ENCODE measurements around the gene PDCL2. TPM values are rescaled to one million over a fixed set of nuclear protein-coding genes. Genes with fewer than 3 reads are reported as not detected.
A peak's percentile ranks its signal among the peaks of the same experiment; 100 is the strongest.

The PDCL2 gene
- total RNA-seq (not detected), polyA plus RNA-seq (not detected)

- no peaks in the 10 kb centered on the region for H3K27me3 ChIP-seq (ENCODE audit: control insufficient read depth, insufficient read depth, low read length)
- H3K36me3 ChIP-seq (ENCODE audit: control insufficient read depth, insufficient read depth, low read length) = no peaks in the 10 kb centered on the region
- H3K27ac Mint-ChIP-seq = no peak within 1 kb of the TSS
- ATAC-seq (ENCODE audit: low read depth in 2 of 2) (no peak), DNase-seq (no peak)
- H3K4me1 Mint-ChIP-seq = no peaks in the 10 kb centered on the region
- no peak within 1 kb of the TSS for H3K4me3 Mint-ChIP-seq
- H3K4me1 ChIP-seq (ENCODE audit: control insufficient read depth, insufficient read depth, low read length, poor library complexity, severe bottlenecking) = no peaks in the 10 kb centered on the region
- H3K36me3 Mint-ChIP-seq = no peaks in the 10 kb centered on the region
- H3K27ac ChIP-seq (ENCODE audit: insufficient read depth, low read length, poor library complexity, severe bottlenecking) = no peak within 1 kb of the TSS
- H3K9me3 Mint-ChIP-seq = peaks cover 0 to 6% (median 2%) of the 10 kb centered on the region in 7 donors
- H3K4me3 ChIP-seq (ENCODE audit: low read depth, low read length) = no peak within 1 kb of the TSS
- no peaks in the 10 kb centered on the region for H3K9me3 ChIP-seq (ENCODE audit: control insufficient read depth in 2 of 2, low read length in 2 of 2)
- H3K27me3 Mint-ChIP-seq = peaks cover 28% of the 10 kb centered on the region
These were observed at the start of gene PDCL2 for GRCh38 chr4:55592014-55592413. Gene PDCL2 (minus strand): TSS chr4:55592245. CDS start chr4:55592109, 136 bp downstream.

- Mint-ChIP-seq H3K27ac (no peak overlapping the region), H3K36me3 (no peaks in the 10 kb centered on the region), H3K4me3 (no peak overlapping the region), H3K4me1 (peaks cover 0 to 14% (median 5%) of the 10 kb centered on the region in 4 donors), H3K27me3 (peaks cover 78% of the 10 kb centered on the region), H3K9me3 (peaks cover 0 to 4% (median 0%) of the 10 kb centered on the region in 7 donors)
- Histone ChIP-seq H3K4me1 (ENCODE audit: control insufficient read depth, insufficient read depth, low read length, poor library complexity, severe bottlenecking) (peaks cover 10% of the 10 kb centered on the region), H3K36me3 (ENCODE audit: control insufficient read depth, insufficient read depth, low read length) (no peaks in the 10 kb centered on the region), H3K27ac (ENCODE audit: insufficient read depth, low read length, poor library complexity, severe bottlenecking) (no peak overlapping the region), H3K4me3 (ENCODE audit: low read depth, low read length) (no peak overlapping the region), H3K27me3 (ENCODE audit: control insufficient read depth, insufficient read depth, low read length) (peaks cover 37% of the 10 kb centered on the region), H3K9me3 (ENCODE audit: control insufficient read depth in 2 of 2, low read length in 2 of 2) (no peaks in the 10 kb centered on the region)
- no peak for DNase-seq
- no peak for ATAC-seq (ENCODE audit: low read depth in 2 of 2)
These were observed 45.3 kb upstream of the PDCL2 start for GRCh38 chr4:55637272-55637820.

- Mint-ChIP-seq H3K4me3 (peak overlapping the region in 3 of 4 donors; percentile 28 to 76 (median 61)), H3K27me3 (peaks cover 83% of the 10 kb centered on the region), H3K4me1 (peaks cover 0 to 14% (median 5%) of the 10 kb centered on the region in 4 donors), H3K9me3 (peaks cover 0 to 4% (median 0%) of the 10 kb centered on the region in 7 donors), H3K27ac (peak overlapping the region in 1 of 3 donors; percentile 85), H3K36me3 (no peaks in the 10 kb centered on the region)
- ATAC-seq (ENCODE audit: low read depth in 2 of 2) (no peak), DNase-seq (no peak)
- Histone ChIP-seq H3K9me3 (ENCODE audit: control insufficient read depth in 2 of 2, low read length in 2 of 2) (no peaks in the 10 kb centered on the region), H3K27me3 (ENCODE audit: control insufficient read depth, insufficient read depth, low read length) (peaks cover 37% of the 10 kb centered on the region), H3K4me1 (ENCODE audit: control insufficient read depth, insufficient read depth, low read length, poor library complexity, severe bottlenecking) (peaks cover 10% of the 10 kb centered on the region), H3K36me3 (ENCODE audit: control insufficient read depth, insufficient read depth, low read length) (no peaks in the 10 kb centered on the region), H3K27ac (ENCODE audit: insufficient read depth, low read length, poor library complexity, severe bottlenecking) (no peak overlapping the region), H3K4me3 (ENCODE audit: low read depth, low read length) (no peak overlapping the region)
These were observed 44.6 kb upstream of the PDCL2 start for GRCh38 chr4:55636656-55636999.

- H3K27me3 ChIP-seq (ENCODE audit: control insufficient read depth, insufficient read depth, low read length) = peaks cover 37% of the 10 kb centered on the region
- H3K9me3 ChIP-seq (ENCODE audit: control insufficient read depth in 2 of 2, low read length in 2 of 2) = no peaks in the 10 kb centered on the region
- H3K27ac Mint-ChIP-seq = peak within 1 kb of the TSS in 2 of 3 donors; percentile 16 to 85
- peaks cover 10% of the 10 kb centered on the region for H3K4me1 ChIP-seq (ENCODE audit: control insufficient read depth, insufficient read depth, low read length, poor library complexity, severe bottlenecking)
- H3K36me3 Mint-ChIP-seq = no peaks in the 10 kb centered on the region
- H3K4me3 Mint-ChIP-seq = peak within 1 kb of the TSS in 3 of 4 donors; percentile 28 to 76 (median 61)
- H3K27me3 Mint-ChIP-seq = peaks cover 84% of the 10 kb centered on the region
- H3K4me1 Mint-ChIP-seq = peaks cover 0 to 14% (median 5%) of the 10 kb centered on the region in 4 donors
- H3K4me3 ChIP-seq (ENCODE audit: low read depth, low read length) = no peak within 1 kb of the TSS
- no peaks in the 10 kb centered on the region for H3K36me3 ChIP-seq (ENCODE audit: control insufficient read depth, insufficient read depth, low read length)
- H3K9me3 Mint-ChIP-seq = peaks cover 0 to 4% (median 0%) of the 10 kb centered on the region in 7 donors
- no peak within 1 kb of the TSS for H3K27ac ChIP-seq (ENCODE audit: insufficient read depth, low read length, poor library complexity, severe bottlenecking)
- peak; percentile 39 to 50 for ATAC-seq (ENCODE audit: low read depth in 2 of 2)
- peak in 1 of 3 donors; percentile 65 for DNase-seq
These were observed 44.0 kb upstream of the PDCL2 start, which contains the start of gene NMU for GRCh38 chr4:55635741-55636655. Gene NMU (minus strand): TSS chr4:55636298. CDS start chr4:55636192, 106 bp downstream.

GRCh38 chr4:55635282-55635681 lies 43.2 kb upstream of the PDCL2 start:
- Mint-ChIP-seq H3K36me3 (no peaks in the 10 kb centered on the region), H3K4me1 (peaks cover 0 to 14% (median 5%) of the 10 kb centered on the region in 4 donors), H3K4me3 (peak overlapping the region in 2 of 4 donors; percentile 11 to 75), H3K9me3 (peaks cover 0 to 4% (median 0%) of the 10 kb centered on the region in 7 donors), H3K27ac (peak overlapping the region in 1 of 3 donors; percentile 16), H3K27me3 (peaks cover 87% of the 10 kb centered on the region)
- DNase-seq (peak in 1 of 3 donors; percentile 12), ATAC-seq (ENCODE audit: low read depth in 2 of 2) (no peak)
- no peaks in the 10 kb centered on the region for H3K36me3 ChIP-seq (ENCODE audit: control insufficient read depth, insufficient read depth, low read length)
- H3K27ac ChIP-seq (ENCODE audit: insufficient read depth, low read length, poor library complexity, severe bottlenecking) = no peak overlapping the region
- H3K4me3 ChIP-seq (ENCODE audit: low read depth, low read length) = no peak overlapping the region
- H3K9me3 ChIP-seq (ENCODE audit: control insufficient read depth in 2 of 2, low read length in 2 of 2) = no peaks in the 10 kb centered on the region
- H3K4me1 ChIP-seq (ENCODE audit: control insufficient read depth, insufficient read depth, low read length, poor library complexity, severe bottlenecking) = peaks cover 10% of the 10 kb centered on the region
- H3K27me3 ChIP-seq (ENCODE audit: control insufficient read depth, insufficient read depth, low read length) = peaks cover 37% of the 10 kb centered on the region

GRCh38 chr4:55634417-55635128 lies 42.5 kb upstream of the PDCL2 start:
- no peak for DNase-seq

GRCh38 chr4:55633903-55634302 lies 41.9 kb upstream of the PDCL2 start:
- no peak overlapping the region for H3K4me3 ChIP-seq (ENCODE audit: low read depth, low read length)
- H3K9me3 ChIP-seq (ENCODE audit: control insufficient read depth in 2 of 2, low read length in 2 of 2) = no peaks in the 10 kb centered on the region
- no peak for ATAC-seq (ENCODE audit: low read depth in 2 of 2)
- no peak overlapping the region for H3K27ac Mint-ChIP-seq
- H3K4me1 Mint-ChIP-seq = peaks cover 0 to 14% (median 5%) of the 10 kb centered on the region in 4 donors
- peaks cover 10% of the 10 kb centered on the region for H3K4me1 ChIP-seq (ENCODE audit: control insufficient read depth, insufficient read depth, low read length, poor library complexity, severe bottlenecking)
- no peaks in the 10 kb centered on the region for H3K36me3 Mint-ChIP-seq
- H3K36me3 ChIP-seq (ENCODE audit: control insufficient read depth, insufficient read depth, low read length) = no peaks in the 10 kb centered on the region
- H3K27ac ChIP-seq (ENCODE audit: insufficient read depth, low read length, poor library complexity, severe bottlenecking) = no peak overlapping the region
- no peak for DNase-seq
- H3K4me3 Mint-ChIP-seq = no peak overlapping the region
- peaks cover 29% of the 10 kb centered on the region for H3K27me3 ChIP-seq (ENCODE audit: control insufficient read depth, insufficient read depth, low read length)
- H3K9me3 Mint-ChIP-seq = peaks cover 0 to 4% (median 0%) of the 10 kb centered on the region in 7 donors
- peaks cover 73% of the 10 kb centered on the region for H3K27me3 Mint-ChIP-seq

More at GRCh38 chr4:55634417-55635128, 42.5 kb upstream of the PDCL2 start:
- peaks cover 80% of the 10 kb centered on the region for H3K27me3 Mint-ChIP-seq
- no peak overlapping the region for H3K27ac ChIP-seq (ENCODE audit: insufficient read depth, low read length, poor library complexity, severe bottlenecking)
- H3K9me3 Mint-ChIP-seq = peaks cover 0 to 4% (median 0%) of the 10 kb centered on the region in 7 donors
- peaks cover 10% of the 10 kb centered on the region for H3K4me1 ChIP-seq (ENCODE audit: control insufficient read depth, insufficient read depth, low read length, poor library complexity, severe bottlenecking)
- ATAC-seq (ENCODE audit: low read depth in 2 of 2) = no peak
- H3K9me3 ChIP-seq (ENCODE audit: control insufficient read depth in 2 of 2, low read length in 2 of 2) = no peaks in the 10 kb centered on the region
- no peak overlapping the region for H3K27ac Mint-ChIP-seq
- H3K36me3 Mint-ChIP-seq = no peaks in the 10 kb centered on the region
- peaks cover 34% of the 10 kb centered on the region for H3K27me3 ChIP-seq (ENCODE audit: control insufficient read depth, insufficient read depth, low read length)
- H3K4me3 ChIP-seq (ENCODE audit: low read depth, low read length) = no peak overlapping the region
- peaks cover 0 to 14% (median 5%) of the 10 kb centered on the region in 4 donors for H3K4me1 Mint-ChIP-seq
- H3K36me3 ChIP-seq (ENCODE audit: control insufficient read depth, insufficient read depth, low read length) = no peaks in the 10 kb centered on the region
- H3K4me3 Mint-ChIP-seq = no peak overlapping the region
